Caki2 (cell line): ENCODE results near the gene C19orf33. TPM values are rescaled to one million over a fixed set of nuclear protein-coding genes. Genes with fewer than 3 reads are reported as not detected.
A peak's percentile ranks its signal among the peaks of the same experiment; 100 is the strongest.
"Not testable (repeated sequence)": the region's sequence is repeated elsewhere in the genome, so short reads cannot be mapped to it uniquely, and the experiment has no call there.

Source experiments
- DNase-seq: peaks from one replicate; pipeline ENCODE4 v3.0.0-alpha.2; 2015; ENCODE audit warnings: low read depth
- in situ Hi-C: cut with HindIII; loops from 2 replicates; pipeline ENCODE4 v1.10.0; 2016; ENCODE audit warnings: low sequenced_read_pairs, low pct_unique_long_range_greater_than_20kb, mixed read lengths
- total RNA-seq: library from RNA; depleted of rRNA; stranded (reverse); fragments of >200 nt; shearing (Covaris generic); gene quantifications from 2 replicates; pipeline ENCODE4 v1.2.3, GENCODE V29; 2014; ENCODE audit warnings: low replicate concordance

The C19orf33 gene
- total RNA-seq, 1 experiment from 2014 or later, result 184 TPM

GRCh38 chr19:38321646-38322196, 17.7 kb downstream of the C19orf33 start:
- no peak for DNase-seq
- in situ Hi-C loops, result no loop called here

DNA sequence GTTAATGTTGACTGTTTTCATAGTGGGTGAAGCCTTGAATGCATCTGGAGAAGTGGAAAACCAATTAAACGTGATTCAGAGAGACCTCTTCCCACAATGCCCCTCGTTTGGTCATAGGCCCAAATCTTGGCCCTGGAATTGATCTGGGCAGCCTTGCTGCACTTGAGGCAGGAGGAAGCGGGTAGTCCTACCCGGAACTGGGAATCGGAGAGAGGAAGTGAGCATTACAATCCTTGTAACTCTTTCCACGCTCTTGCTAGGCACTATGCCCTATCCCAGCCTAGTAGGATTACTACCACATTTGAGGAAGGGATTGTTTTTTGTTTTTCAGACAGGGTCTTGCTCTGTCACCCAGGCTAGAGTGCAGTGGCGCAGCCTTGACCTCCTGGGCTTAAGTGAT, 19.2 kb downstream of the C19orf33 start:
- DNase-seq, result no peak
- in situ Hi-C loops, result no loop called here

DNA sequence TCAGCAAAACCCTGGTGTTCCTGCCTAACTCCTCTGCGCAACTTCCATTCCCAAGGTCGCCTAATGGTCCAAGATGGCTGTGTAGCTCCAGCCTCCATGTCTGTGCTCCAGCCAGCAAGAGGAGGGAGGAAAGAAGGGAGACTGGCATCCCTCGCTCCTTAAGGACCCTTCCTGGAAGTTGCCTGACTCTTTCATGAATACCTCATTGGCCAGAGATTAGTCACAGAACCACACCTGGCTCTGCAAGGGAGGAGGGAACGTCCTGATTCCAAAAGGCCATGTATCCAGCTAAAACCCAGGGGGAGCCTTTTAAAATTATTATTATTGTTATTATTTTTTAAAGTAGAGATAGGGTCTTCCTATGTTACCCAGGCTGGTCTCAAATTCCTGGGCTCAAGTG, 20.4 kb downstream of the C19orf33 start:
- DNase-seq, result no peak
- in situ Hi-C loops, result no loop called here

- DNase-seq, result no peak
- in situ Hi-C loops, result no loop called here
Observed at GRCh38 chr19:38326591-38326990, 22.5 kb downstream of the C19orf33 start.

GRCh38 chr19:38329651-38330050, 25.6 kb downstream of the C19orf33 start:
- in situ Hi-C loops, result no loop called here
- DNase-seq, result no peak

DNA sequence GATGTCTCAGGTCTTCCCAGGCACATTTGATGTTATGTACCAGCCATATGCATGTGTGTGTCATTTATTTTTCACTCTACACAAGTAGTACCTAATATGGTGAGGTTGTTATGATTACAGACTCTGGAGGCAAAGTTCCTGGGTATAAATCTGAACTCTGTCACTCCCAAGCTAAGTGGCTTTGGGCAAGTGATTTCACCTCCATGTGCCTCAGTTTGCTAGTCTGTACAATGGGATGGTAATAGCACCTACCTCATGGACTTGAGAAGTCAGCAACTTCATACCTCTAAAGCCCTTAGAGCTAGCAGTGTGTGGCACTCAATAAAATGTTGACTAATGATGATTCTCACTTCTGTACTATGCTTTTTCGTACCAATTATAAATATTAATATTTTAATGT, 27.7 kb downstream of the C19orf33 start:
- in situ Hi-C loops, result no loop called here
- no peak for DNase-seq

GRCh38 chr19:38333245-38333644, 29.2 kb downstream of the C19orf33 start:
- no peak for DNase-seq
- in situ Hi-C loops, result no loop called here

- in situ Hi-C loops, result no loop called here
- peak; percentile 99 for DNase-seq
Observed at GRCh38 chr19:38335949-38336637, 32.0 kb downstream of the C19orf33 start.

GRCh38 chr19:38336638-38337359, 32.7 kb downstream of the C19orf33 start:
- DNase-seq, result peak; percentile 96
- in situ Hi-C loops, result no loop called here

DNA sequence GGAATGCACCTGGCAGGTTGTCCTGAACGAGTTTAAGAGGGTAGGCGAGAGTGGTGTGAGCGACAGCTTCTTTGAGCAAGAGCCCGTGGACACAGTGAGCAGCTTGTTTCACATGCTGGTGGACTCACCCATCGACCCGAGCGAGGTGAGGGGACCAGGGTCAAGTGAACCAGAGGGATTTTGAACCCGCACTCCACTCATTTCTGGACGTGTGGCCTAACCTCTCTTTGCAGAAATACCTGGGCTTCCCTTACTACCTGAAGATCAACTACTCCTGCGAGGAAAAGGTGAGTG, 33.3 kb downstream of the C19orf33 start:
- DNase-seq, result no peak
- in situ Hi-C loops, result no loop called here

GRCh38 chr19:38339011-38339410, 35.0 kb downstream of the C19orf33 start:
- in situ Hi-C loops, DNase-seq: not testable (repeated sequence)

- no peak for DNase-seq
- in situ Hi-C loops, result no loop called here
Observed at GRCh38 chr19:38340927-38341326, 36.9 kb downstream of the C19orf33 start.

- DNase-seq, result no peak
- in situ Hi-C loops, result no loop called here
Observed at GRCh38 chr19:38346837-38347236, 42.8 kb downstream of the C19orf33 start.

DNA sequence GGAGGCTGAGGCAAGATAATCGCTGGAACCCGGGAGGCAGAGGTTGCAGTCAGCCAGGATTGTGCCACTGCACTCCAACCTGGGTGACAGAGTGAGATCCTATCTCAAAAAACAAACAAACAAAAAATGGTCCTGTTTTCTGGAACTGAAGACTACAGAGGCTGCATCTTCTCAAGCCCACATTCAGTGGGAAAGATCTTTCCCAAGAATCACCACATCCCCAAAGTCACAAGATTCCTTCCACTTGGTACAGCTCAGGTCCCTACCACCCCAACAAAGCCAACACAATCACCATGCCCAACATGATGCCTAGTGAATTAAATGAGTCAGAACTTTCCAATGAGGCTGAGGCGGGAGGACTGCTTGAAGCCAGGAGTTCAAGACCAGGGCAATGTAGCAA, 46.8 kb downstream of the C19orf33 start:
- DNase-seq, result no peak
- in situ Hi-C loops, result no loop called here

DNA sequence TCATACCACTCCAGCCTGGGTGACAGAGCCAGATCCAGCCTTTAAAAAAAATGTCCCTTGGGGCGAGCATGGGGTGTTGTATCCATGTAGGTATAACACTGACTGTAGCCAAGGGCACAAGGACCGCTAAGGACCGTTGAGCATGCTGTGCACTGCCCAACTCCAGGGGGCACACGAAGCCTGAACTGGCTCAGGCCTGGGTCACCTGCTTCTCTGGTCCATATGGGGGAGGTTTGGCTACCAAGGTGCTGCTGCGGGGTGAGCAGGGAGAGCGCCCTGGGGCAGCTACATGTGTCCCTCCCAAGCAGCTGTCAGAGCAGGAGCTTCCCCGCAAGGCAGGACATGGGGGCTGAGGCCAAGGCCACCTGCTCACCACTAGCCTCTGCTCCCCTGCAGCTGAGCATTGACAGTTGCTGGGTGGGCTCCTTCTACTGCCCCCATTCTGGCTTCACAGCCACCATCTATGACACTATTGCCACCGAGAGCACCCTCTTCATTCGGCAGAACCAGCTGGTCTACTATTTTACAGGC, 47.9 kb downstream of the C19orf33 start:
- DNase-seq, result no peak
- in situ Hi-C loops, result no loop called here

GRCh38 chr19:38352611-38353010, 48.6 kb downstream of the C19orf33 start:
- in situ Hi-C loops, result no loop called here
- no peak for DNase-seq
